ENCODE measurements around the gene PIK3AP1.
A peak's percentile ranks its signal among the peaks of the same experiment; 100 is the strongest.
"Not testable (repeated sequence)": the region's sequence is repeated elsewhere in the genome, so short reads cannot be mapped to it uniquely, and the experiment has no call there.

The PIK3AP1 gene

GRCh38 chr10:96720422-96721206, at the start of gene PIK3AP1:
Gene PIK3AP1 (minus strand): TSS chr10:96720514. CDS start chr10:96720394, 120 bp downstream.
- DNase-seq (ENCODE audit: low spot score), result peak; percentile 66

GRCh38 chr10:96768136-96768535, 47.8 kb upstream of the PIK3AP1 start:
- DNase-seq (ENCODE audit: low spot score), result no peak

- DNase-seq (ENCODE audit: low spot score), result no peak
Measured at GRCh38 chr10:96767611-96768010, 47.3 kb upstream of the PIK3AP1 start.

- DNase-seq (ENCODE audit: low spot score), result peak; percentile 81
Measured at GRCh38 chr10:96765406-96766240, 45.3 kb upstream of the PIK3AP1 start.

GRCh38 chr10:96764425-96765060, 44.2 kb upstream of the PIK3AP1 start:
- DNase-seq (ENCODE audit: low spot score), result no peak

GRCh38 chr10:96758423-96758822, 38.1 kb upstream of the PIK3AP1 start:
- DNase-seq (ENCODE audit: low spot score), result no peak

- no peak for DNase-seq (ENCODE audit: low spot score)
Measured at GRCh38 chr10:96756111-96756903, 36.0 kb upstream of the PIK3AP1 start.

- DNase-seq (ENCODE audit: low spot score), result no peak
Measured at GRCh38 chr10:96753956-96754355, 33.6 kb upstream of the PIK3AP1 start.

- no peak for DNase-seq (ENCODE audit: low spot score)
Measured at GRCh38 chr10:96752375-96752774, 32.1 kb upstream of the PIK3AP1 start.

GRCh38 chr10:96750316-96750715, 30.0 kb upstream of the PIK3AP1 start:
- DNase-seq (ENCODE audit: low spot score), result not testable (repeated sequence)

GRCh38 chr10:96747734-96748550, 27.6 kb upstream of the PIK3AP1 start:
- DNase-seq (ENCODE audit: low spot score), result no peak

- no peak for DNase-seq (ENCODE audit: low spot score)
Measured at GRCh38 chr10:96746503-96746902, 26.2 kb upstream of the PIK3AP1 start.

- no peak for DNase-seq (ENCODE audit: low spot score)
Measured at GRCh38 chr10:96745950-96746349, 25.6 kb upstream of the PIK3AP1 start.

GRCh38 chr10:96743988-96744585, 23.8 kb upstream of the PIK3AP1 start:
- DNase-seq (ENCODE audit: low spot score), result no peak

- not testable (repeated sequence) for DNase-seq (ENCODE audit: low spot score)
Measured at GRCh38 chr10:96741557-96741956, 21.2 kb upstream of the PIK3AP1 start.

- DNase-seq (ENCODE audit: low spot score), result no peak
Measured at GRCh38 chr10:96740579-96741281, 20.4 kb upstream of the PIK3AP1 start.

- no peak for DNase-seq (ENCODE audit: low spot score)
Measured at GRCh38 chr10:96740141-96740540, 19.8 kb upstream of the PIK3AP1 start.

GRCh38 chr10:96737307-96737902, 17.1 kb upstream of the PIK3AP1 start:
- not testable (repeated sequence) for DNase-seq (ENCODE audit: low spot score)

GRCh38 chr10:96724621-96725020, 4.3 kb upstream of the PIK3AP1 start:
- DNase-seq (ENCODE audit: low spot score), result no peak

- DNase-seq (ENCODE audit: low spot score), result no peak
Measured at GRCh38 chr10:96721207-96721572, 876 bp upstream of the PIK3AP1 start.

Data from hematopoietic multipotent progenitor cell treated with erythropoietin and hydrocortisone succinate and interleukin-3 and kit ligand, for 15 days (in vitro differentiated cells).